K562 (cell line): ENCODE data around the gene TMEM131L. TPM values are rescaled to one million over a fixed set of nuclear protein-coding genes. Genes with fewer than 3 reads are reported as not detected.

Experiments
- DDX20 ChIP-seq: fragments of 450-650 bp; IDR thresholded peaks from 2 replicates; pipeline ENCODE4 v1.6.1; 2016; ENCODE audit warnings: missing genetic modification characterization, low read depth, mild to moderate bottlenecking, missing compliant biosample characterization, moderate library complexity
- E2F6 ChIP-seq, 2 experiments: IDR thresholded peaks; 2 replicates each; pipeline ENCODE4 v1.6.1; 2011; ENCODE audit warnings: borderline replicate concordance in 1 of 2, control low read depth in 1 of 2, low read depth in 1 of 2, low read length in 1 of 2, mild to moderate bottlenecking in 1 of 2, mixed read lengths in 1 of 2, moderate library complexity in 1 of 2; ENCODE audit not compliant: insufficient read depth in 1 of 2, insufficient read length in 1 of 2, poor library complexity in 1 of 2, severe bottlenecking in 1 of 2; ENCODE audit errors: extremely low read depth in 1 of 2
- MCM7 ChIP-seq, 2 experiments: fragments of 450-650 bp; IDR thresholded peaks; 2 replicates each; pipeline ENCODE4 v1.6.1; 2016 to 2018
- NFIX ChIP-seq: fragments of 250-450 bp; sonication (Bioruptor Pico); IDR thresholded peaks from 2 replicates; pipeline ENCODE4 v1.4.0; 2020; ENCODE audit warnings: low read depth, mild to moderate bottlenecking, moderate library complexity
- PKNOX1 ChIP-seq: fragments of 450-650 bp; IDR thresholded peaks from 2 replicates; pipeline ENCODE4 v1.6.1; 2016
- PTRF ChIP-seq: fragments of 450-650 bp; IDR thresholded peaks from 2 replicates; pipeline ENCODE4 v1.6.1; 2016; ENCODE audit warnings: mild to moderate bottlenecking, missing genetic modification characterization, missing compliant biosample characterization
- TEAD4 ChIP-seq, 2 experiments: sonication (generic) in 1 of 2; formaldehyde crosslinking in 1 of 2; IDR thresholded peaks; 2 replicates each; pipeline versions ENCODE4 v1.6.1 to v1.8.0; 2012 to 2022; ENCODE audit warnings: borderline replicate concordance in 1 of 2, inconsistent platforms in 1 of 2, low read length in 1 of 2, mild to moderate bottlenecking in 1 of 2, missing genetic modification reagents in 1 of 2
- ZNF197 ChIP-seq: fragments of 200-800 bp; sonication (Bioruptor generic); IDR thresholded peaks from 2 replicates; pipeline ENCODE4 v1.6.1; 2016; ENCODE audit warnings: low read depth, missing genetic modification characterization, missing compliant biosample characterization
- polyA plus RNA-seq, 8 experiments: library from polyadenylated mRNA; depleted of rRNA in 4 of 8; stranded (reverse) in 5 of 8; unstranded in 3 of 8; fragments of >200 nt; fragmentation: Nextera tagmentation in 2 of 8; fragmentation: Illumina TruSeq in 1 of 8; extraction: Ambion mirVana in 2 of 8; extraction: Trizol in 1 of 8; gene quantifications; 2 replicates each; pipeline versions ENCODE4 v1.2.1 to v1.2.3, GENCODE V29; 2011 to 2014; ENCODE audit warnings: inconsistent platforms in 1 of 8, missing spikeins in 1 of 8
- total RNA-seq, 7 experiments: library from RNA; depleted of rRNA in 6 of 7; stranded (reverse); fragments of >200 nt in 6 of 7; fragmentation: Illumina TruSeq in 2 of 7; extraction: Trizol in 2 of 7; gene quantifications; 2 replicates each; pipeline versions ENCODE4 v1.2.1 to v1.2.3, GENCODE V29; 2011 to 2021; ENCODE audit warnings: low replicate concordance in 1 of 7
- TF ChIP-seq, protein P1 (sequence below): fragments of 450-650 bp; IDR thresholded peaks from 2 replicates; pipeline ENCODE4 v1.6.1; 2016; ENCODE audit warnings: antibody characterized with exemption
- TF ChIP-seq, protein P2 (sequence below): fragments of 450-650 bp; IDR thresholded peaks from 2 replicates; pipeline ENCODE4 v1.6.1; 2016; ENCODE audit warnings: low read depth
- TF ChIP-seq, protein P3 (sequence below), 2 experiments: fragments of 450-650 bp; conservative IDR thresholded peaks; 2 replicates each; pipeline ENCODE4 v1.6.1; 2017; ENCODE audit warnings: mild to moderate bottlenecking in 2 of 2, moderate library complexity in 2 of 2

Gene TMEM131L
- total and polyA plus RNA-seq, 9 of the 15 experiments (the other 6 are each of a cell fraction or from before 2014, with no cell fraction given) = 1.2 to 20.8 (median 12.9) TPM

GRCh38 chr4:153432965-153433753 is 33.0 kb upstream of the TMEM131L start (continued):
- TF ChIP-seq, protein P1, sequence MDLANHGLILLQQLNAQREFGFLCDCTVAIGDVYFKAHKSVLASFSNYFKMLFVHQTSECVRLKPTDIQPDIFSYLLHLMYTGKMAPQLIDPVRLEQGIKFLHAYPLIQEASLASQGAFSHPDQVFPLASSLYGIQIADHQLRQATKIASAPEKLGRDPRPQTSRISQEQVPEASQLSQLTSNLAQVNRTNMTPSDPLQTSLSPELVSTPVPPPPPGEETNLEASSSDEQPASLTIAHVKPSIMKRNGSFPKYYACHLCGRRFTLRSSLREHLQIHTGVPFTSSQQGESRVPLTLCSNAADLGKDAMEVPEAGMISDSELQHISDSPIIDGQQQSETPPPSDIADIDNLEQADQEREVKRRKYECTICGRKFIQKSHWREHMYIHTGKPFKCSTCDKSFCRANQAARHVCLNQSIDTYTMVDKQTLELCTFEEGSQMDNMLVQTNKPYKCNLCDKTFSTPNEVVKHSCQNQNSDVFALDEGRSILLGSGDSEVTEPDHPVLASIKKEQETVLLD = 0 out of 2 replicates have a peak, but pooled peaks have one; percentile 32
- TF ChIP-seq TEAD4 (IDR thresholded peaks at IDR 0.05; ENCODE audit: low read length) = peak; percentile 21; the same call in 1 of the 2 replicates
- no peak for TF ChIP-seq TEAD4 (CRISPR knock-in tag; IDR thresholded peaks at IDR 0.05; ENCODE audit: borderline replicate concordance)
- TF ChIP-seq, protein P2, sequence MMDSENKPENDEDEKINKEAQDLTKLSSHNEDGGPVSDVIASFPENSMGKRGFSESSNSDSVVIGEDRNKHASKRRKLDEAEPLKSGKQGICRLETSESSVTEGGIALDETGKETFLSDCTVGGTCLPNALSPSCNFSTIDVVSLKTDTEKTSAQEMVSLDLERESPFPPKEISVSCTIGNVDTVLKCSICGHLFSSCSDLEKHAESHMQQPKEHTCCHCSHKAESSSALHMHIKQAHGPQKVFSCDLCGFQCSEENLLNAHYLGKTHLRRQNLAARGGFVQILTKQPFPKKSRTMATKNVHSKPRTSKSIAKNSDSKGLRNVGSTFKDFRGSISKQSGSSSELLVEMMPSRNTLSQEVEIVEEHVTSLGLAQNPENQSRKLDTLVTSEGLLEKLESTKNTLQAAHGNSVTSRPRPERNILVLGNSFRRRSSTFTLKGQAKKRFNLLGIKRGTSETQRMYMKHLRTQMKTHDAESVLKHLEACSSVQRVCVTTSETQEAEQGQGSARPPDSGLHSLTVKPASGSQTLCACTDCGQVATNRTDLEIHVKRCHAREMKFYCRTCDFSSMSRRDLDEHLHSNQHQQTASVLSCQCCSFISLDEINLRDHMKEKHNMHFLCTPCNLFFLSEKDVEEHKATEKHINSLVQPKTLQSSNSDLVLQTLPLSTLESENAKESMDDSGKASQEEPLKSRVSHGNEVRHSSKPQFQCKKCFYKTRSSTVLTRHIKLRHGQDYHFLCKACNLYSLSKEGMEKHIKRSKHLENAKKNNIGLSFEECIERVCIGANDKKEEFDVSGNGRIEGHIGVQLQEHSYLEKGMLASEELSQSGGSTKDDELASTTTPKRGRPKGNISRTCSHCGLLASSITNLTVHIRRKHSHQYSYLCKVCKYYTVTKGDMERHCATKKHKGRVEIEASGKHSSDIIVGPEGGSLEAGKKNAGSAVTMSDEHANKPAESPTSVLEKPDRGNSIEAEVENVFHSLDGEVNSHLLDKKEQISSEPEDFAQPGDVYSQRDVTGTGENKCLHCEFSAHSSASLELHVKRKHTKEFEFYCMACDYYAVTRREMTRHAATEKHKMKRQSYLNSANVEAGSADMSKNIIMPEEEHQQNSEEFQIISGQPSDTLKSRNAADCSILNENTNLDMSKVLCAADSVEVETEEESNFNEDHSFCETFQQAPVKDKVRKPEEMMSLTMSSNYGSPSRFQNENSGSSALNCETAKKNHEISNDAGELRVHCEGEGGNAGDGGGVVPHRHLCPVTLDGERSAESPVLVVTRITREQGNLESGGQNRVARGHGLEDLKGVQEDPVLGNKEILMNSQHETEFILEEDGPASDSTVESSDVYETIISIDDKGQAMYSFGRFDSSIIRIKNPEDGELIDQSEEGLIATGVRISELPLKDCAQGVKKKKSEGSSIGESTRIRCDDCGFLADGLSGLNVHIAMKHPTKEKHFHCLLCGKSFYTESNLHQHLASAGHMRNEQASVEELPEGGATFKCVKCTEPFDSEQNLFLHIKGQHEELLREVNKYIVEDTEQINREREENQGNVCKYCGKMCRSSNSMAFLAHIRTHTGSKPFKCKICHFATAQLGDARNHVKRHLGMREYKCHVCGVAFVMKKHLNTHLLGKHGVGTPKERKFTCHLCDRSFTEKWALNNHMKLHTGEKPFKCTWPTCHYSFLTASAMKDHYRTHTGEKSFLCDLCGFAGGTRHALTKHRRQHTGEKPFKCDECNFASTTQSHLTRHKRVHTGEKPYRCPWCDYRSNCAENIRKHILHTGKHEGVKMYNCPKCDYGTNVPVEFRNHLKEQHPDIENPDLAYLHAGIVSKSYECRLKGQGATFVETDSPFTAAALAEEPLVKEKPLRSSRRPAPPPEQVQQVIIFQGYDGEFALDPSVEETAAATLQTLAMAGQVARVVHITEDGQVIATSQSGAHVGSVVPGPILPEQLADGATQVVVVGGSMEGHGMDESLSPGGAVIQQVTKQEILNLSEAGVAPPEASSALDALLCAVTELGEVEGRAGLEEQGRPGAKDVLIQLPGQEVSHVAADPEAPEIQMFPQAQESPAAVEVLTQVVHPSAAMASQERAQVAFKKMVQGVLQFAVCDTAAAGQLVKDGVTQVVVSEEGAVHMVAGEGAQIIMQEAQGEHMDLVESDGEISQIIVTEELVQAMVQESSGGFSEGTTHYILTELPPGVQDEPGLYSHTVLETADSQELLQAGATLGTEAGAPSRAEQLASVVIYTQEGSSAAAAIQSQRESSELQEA = peak; percentile 82
- no peak for TF ChIP-seq MCM7 (IDR thresholded peaks at IDR 0.05)
- no peak for TF ChIP-seq E2F6 (IDR thresholded peaks at IDR 0.05; ENCODE audit: borderline replicate concordance in 1 of 2, extremely low read depth in 1 of 2, insufficient read depth in 1 of 2, insufficient read length in 1 of 2, low read depth in 1 of 2, low read length in 1 of 2, poor library complexity in 1 of 2, severe bottlenecking in 1 of 2)
- TF ChIP-seq PTRF (tag) = 0 out of 2 replicates have a peak, but pooled peaks have one; percentile 30
- TF ChIP-seq, protein P3, sequence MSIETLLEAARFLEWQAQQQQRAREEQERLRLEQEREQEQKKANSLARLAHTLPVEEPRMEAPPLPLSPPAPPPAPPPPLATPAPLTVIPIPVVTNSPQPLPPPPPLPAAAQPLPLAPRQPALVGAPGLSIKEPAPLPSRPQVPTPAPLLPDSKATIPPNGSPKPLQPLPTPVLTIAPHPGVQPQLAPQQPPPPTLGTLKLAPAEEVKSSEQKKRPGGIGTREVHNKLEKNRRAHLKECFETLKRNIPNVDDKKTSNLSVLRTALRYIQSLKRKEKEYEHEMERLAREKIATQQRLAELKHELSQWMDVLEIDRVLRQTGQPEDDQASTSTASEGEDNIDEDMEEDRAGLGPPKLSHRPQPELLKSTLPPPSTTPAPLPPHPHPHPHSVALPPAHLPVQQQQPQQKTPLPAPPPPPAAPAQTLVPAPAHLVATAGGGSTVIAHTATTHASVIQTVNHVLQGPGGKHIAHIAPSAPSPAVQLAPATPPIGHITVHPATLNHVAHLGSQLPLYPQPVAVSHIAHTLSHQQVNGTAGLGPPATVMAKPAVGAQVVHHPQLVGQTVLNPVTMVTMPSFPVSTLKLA (conservative IDR thresholded peaks at IDR 0.05) = no peak; a peak in 1 of 4 replicates
- no peak for TF ChIP-seq DDX20 (tag)
- TF ChIP-seq NFIX (CRISPR knock-in tag) = no peak
- TF ChIP-seq ZNF197 (CRISPR knock-in tag) = no peak
- TF ChIP-seq PKNOX1 = peak; percentile 22; the same call in 1 of the 2 replicates
